ENCODE measurements around the gene MIX23. TPM values are rescaled to one million over a fixed set of nuclear protein-coding genes. Genes with fewer than 3 reads are reported as not detected.

Gene MIX23
- total RNA-seq, 1 donor from 2014 or later, result 19.6 TPM

GRCh38 chr3:122357828-122358702 is 25.0 kb downstream of the MIX23 start:
- Mint-ChIP-seq H3K27me3 (ENCODE audit: low read depth) (no peaks in the 10 kb centered on the region), H3K27ac (ENCODE audit: unreplicated experiment) (no peak overlapping the region), H3K4me3 (ENCODE audit: unreplicated experiment) (no peak overlapping the region), H3K4me1 (ENCODE audit: low read depth) (peaks cover under 1% of the 10 kb centered on the region), H3K36me3 (ENCODE audit: low read depth) (peaks cover 12% of the 10 kb centered on the region), H3K9me3 (ENCODE audit: low read depth) (no peaks in the 10 kb centered on the region)
- no peak for TF ChIP-seq CTCF (IDR thresholded peaks at IDR 0.05)
- no peak for DNase-seq (ENCODE audit: low spot score)

GRCh38 chr3:122356402-122356801 is 26.6 kb downstream of the MIX23 start:
- Mint-ChIP-seq H3K4me1 (ENCODE audit: low read depth) (peaks cover 3% of the 10 kb centered on the region), H3K4me3 (ENCODE audit: unreplicated experiment) (no peak overlapping the region), H3K27ac (ENCODE audit: unreplicated experiment) (no peak overlapping the region), H3K9me3 (ENCODE audit: low read depth) (no peaks in the 10 kb centered on the region), H3K36me3 (ENCODE audit: low read depth) (peaks cover 10% of the 10 kb centered on the region), H3K27me3 (ENCODE audit: low read depth) (no peaks in the 10 kb centered on the region)
- peak; percentile 53 for TF ChIP-seq CTCF (IDR thresholded peaks at IDR 0.05)
- DNase-seq (ENCODE audit: low spot score), result no peak

GRCh38 chr3:122355612-122356011 is 27.4 kb downstream of the MIX23 start:
- Mint-ChIP-seq H3K9me3 (ENCODE audit: low read depth) (no peaks in the 10 kb centered on the region), H3K36me3 (ENCODE audit: low read depth) (peaks cover 9% of the 10 kb centered on the region), H3K27me3 (ENCODE audit: low read depth) (no peaks in the 10 kb centered on the region), H3K4me1 (ENCODE audit: low read depth) (peaks cover 3% of the 10 kb centered on the region), H3K27ac (ENCODE audit: unreplicated experiment) (no peak overlapping the region), H3K4me3 (ENCODE audit: unreplicated experiment) (no peak overlapping the region)
- TF ChIP-seq CTCF (IDR thresholded peaks at IDR 0.05), result no peak
- DNase-seq (ENCODE audit: low spot score), result no peak

- DNase-seq (ENCODE audit: low spot score), result no peak
- H3K27me3 Mint-ChIP-seq (ENCODE audit: low read depth), result no peaks in the 10 kb centered on the region
- H3K36me3 Mint-ChIP-seq (ENCODE audit: low read depth), result peaks cover 7% of the 10 kb centered on the region
- TF ChIP-seq CTCF (IDR thresholded peaks at IDR 0.05), result no peak
- H3K4me3 Mint-ChIP-seq (ENCODE audit: unreplicated experiment), result no peak overlapping the region
- peaks cover 3% of the 10 kb centered on the region for H3K4me1 Mint-ChIP-seq (ENCODE audit: low read depth)
- H3K9me3 Mint-ChIP-seq (ENCODE audit: low read depth), result no peaks in the 10 kb centered on the region
- H3K27ac Mint-ChIP-seq (ENCODE audit: unreplicated experiment), result no peak overlapping the region
Measured at GRCh38 chr3:122353893-122354401, 29.1 kb downstream of the MIX23 start.

GRCh38 chr3:122353215-122353614 is 29.8 kb downstream of the MIX23 start:
- Mint-ChIP-seq H3K4me1 (ENCODE audit: low read depth) (peaks cover 3% of the 10 kb centered on the region), H3K36me3 (ENCODE audit: low read depth) (peaks cover under 1% of the 10 kb centered on the region), H3K9me3 (ENCODE audit: low read depth) (no peaks in the 10 kb centered on the region), H3K27ac (ENCODE audit: unreplicated experiment) (no peak overlapping the region), H3K4me3 (ENCODE audit: unreplicated experiment) (no peak overlapping the region), H3K27me3 (ENCODE audit: low read depth) (no peaks in the 10 kb centered on the region)
- no peak for DNase-seq (ENCODE audit: low spot score)
- TF ChIP-seq CTCF (IDR thresholded peaks at IDR 0.05), result no peak

All from chondrocyte (in vitro differentiated cells).